ENCODE measurements around the gene MCRIP1.

DNA sequence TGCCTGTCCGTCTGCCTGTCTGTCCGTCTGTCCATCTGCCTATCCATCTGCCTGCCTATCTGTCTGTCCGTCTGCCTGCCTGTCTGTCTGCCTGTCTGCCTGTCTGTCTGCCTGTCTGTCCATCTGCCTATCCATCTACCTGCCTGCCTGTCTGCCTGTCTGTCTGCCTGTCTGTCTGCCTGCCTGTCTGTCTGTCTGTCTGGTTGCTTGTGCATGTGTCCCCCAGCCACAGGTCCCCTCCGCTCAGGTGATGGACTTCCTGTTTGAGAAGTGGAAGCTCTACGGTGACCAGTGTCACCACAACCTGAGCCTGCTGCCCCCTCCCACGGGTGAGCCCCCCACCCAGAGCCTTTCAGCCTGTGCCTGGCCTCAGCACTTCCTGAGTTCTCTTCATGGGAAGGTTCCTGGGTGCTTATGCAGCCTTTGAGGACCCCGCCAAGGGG, 23.5 kb downstream of the MCRIP1 start:
- TF ChIP-seq CTCF (conservative IDR thresholded peaks at IDR 0.05 in 1 of 2, IDR thresholded peaks at IDR 0.05 in 1 of 2; ENCODE audit: extremely low read depth in 1 of 2, insufficient read depth in 1 of 2, low read depth in 1 of 2, low read length in 2 of 2) (no peak), EZH2 (IDR thresholded peaks at IDR 0.05; ENCODE audit: borderline replicate concordance, low read length) (no peak)

All from mammary epithelial cell (primary cell).